Body of pancreas (tissue), 4 donors: Measurements from ENCODE around the gene LSM14A.

ENCODE experiments used
- POLR2A ChIP-seq, 3 donors: fragments of 450-650 bp; IDR thresholded peaks; one replicate each; pipeline ENCODE4 v1.6.1; 2016; ENCODE audit warnings: antibody characterized with exemption in 3 of 3, mild to moderate bottlenecking in 2 of 3
- TF ChIP-seq, protein P1 (sequence below), 7 experiments: fragments of 450-650 bp in 4 of 7; fragments of 200-600 bp in 3 of 7; sonication (generic) in 3 of 7; IDR thresholded peaks; one replicate each; pipeline ENCODE4 v1.5.1; 2016 to 2019; ENCODE audit warnings: antibody characterized with exemption in 7 of 7

DNA sequence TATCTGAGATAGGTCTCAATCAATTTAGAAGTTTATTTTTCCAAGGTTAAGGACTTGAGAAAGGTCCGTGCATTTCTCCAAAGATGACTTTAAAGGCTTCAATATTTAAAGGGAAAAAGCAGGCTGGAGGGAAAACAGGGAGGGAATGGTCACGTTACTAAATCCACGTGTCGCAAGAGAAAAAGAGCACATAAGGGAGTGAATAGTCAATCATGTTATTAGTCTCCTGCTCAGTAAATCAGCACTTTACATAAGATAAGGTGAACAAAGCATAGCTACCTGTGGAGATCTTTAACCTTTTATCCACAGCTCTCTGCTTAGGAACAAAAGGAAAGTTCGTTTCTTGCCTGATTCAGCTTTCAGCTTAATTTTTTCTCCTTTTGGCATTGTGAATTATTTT lies 31.3 kb upstream of the LSM14A start:
- TF ChIP-seq, protein P1, sequence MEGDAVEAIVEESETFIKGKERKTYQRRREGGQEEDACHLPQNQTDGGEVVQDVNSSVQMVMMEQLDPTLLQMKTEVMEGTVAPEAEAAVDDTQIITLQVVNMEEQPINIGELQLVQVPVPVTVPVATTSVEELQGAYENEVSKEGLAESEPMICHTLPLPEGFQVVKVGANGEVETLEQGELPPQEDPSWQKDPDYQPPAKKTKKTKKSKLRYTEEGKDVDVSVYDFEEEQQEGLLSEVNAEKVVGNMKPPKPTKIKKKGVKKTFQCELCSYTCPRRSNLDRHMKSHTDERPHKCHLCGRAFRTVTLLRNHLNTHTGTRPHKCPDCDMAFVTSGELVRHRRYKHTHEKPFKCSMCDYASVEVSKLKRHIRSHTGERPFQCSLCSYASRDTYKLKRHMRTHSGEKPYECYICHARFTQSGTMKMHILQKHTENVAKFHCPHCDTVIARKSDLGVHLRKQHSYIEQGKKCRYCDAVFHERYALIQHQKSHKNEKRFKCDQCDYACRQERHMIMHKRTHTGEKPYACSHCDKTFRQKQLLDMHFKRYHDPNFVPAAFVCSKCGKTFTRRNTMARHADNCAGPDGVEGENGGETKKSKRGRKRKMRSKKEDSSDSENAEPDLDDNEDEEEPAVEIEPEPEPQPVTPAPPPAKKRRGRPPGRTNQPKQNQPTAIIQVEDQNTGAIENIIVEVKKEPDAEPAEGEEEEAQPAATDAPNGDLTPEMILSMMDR (IDR thresholded peaks at IDR 0.05), result no peak
- no peak for TF ChIP-seq POLR2A (IDR thresholded peaks at IDR 0.05)
